Measurements from ENCODE around the gene CBX6. TPM values are rescaled to one million over a fixed set of nuclear protein-coding genes. Genes with fewer than 3 reads are reported as not detected.

Gene CBX6
- total RNA-seq, 1 experiment from 2014 or later, result 31.4 TPM

DNA sequence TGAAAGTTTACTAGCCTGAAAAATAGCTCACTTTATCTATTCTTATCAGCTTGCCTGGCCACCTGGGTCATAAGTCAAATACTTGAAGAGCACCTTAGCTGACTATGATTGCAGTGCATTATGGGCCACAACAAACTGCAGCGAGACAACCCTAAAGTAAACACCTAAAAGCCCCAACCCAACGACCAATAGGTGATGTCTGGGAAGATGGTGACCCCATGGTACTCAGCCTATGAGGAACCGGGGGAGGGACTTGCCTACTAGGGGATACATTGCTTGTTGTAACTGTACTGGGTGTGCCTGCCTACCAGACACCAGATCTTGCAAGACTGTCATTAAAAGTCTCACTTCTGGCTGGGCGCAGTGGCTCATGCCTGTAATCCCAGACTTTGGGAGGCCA, 49.8 kb upstream of the CBX6 start:
- H3K4me1 ChIP-seq (ENCODE audit: insufficient read depth, low read length), result no peaks in the 10 kb centered on the region
- no peaks in the 10 kb centered on the region for H3K9me3 Mint-ChIP-seq
- H3K4me1 Mint-ChIP-seq, result peaks cover 5 to 9% of the 10 kb centered on the region in 2 experiments; a peak in 3 of 4 replicates
- H3K9me3 ChIP-seq (ENCODE audit: control insufficient read depth, low read depth, low read length), result no peaks in the 10 kb centered on the region
- no peak overlapping the region for H3K4me3 Mint-ChIP-seq
- H3K23ac ChIP-seq (ENCODE audit: insufficient read length, low read depth, low read length), result no peak overlapping the region
- no peaks in the 10 kb centered on the region for H4K20me1 ChIP-seq (ENCODE audit: control insufficient read depth, insufficient read depth, insufficient read length)
- no peak overlapping the region for H2BK5ac ChIP-seq (ENCODE audit: insufficient read length, low read length)
- H3K79me2 ChIP-seq (ENCODE audit: insufficient read depth, low read length), result no peaks in the 10 kb centered on the region
- no peaks in the 10 kb centered on the region for H3K27me3 ChIP-seq (ENCODE audit: insufficient read depth, low read length)
- H3K27ac Mint-ChIP-seq, result no peak overlapping the region
- no peak overlapping the region for H2BK20ac ChIP-seq (ENCODE audit: low read depth, low read length, poor library complexity, severe bottlenecking)
- H3K56ac ChIP-seq (ENCODE audit: insufficient read length, low read depth, low read length), result no peak overlapping the region
- no peaks in the 10 kb centered on the region for H3K36me3 Mint-ChIP-seq (ENCODE audit: insufficient read depth in 1 of 3, low read depth in 3 of 3)
- no peak overlapping the region for H4K8ac ChIP-seq (replicated peaks; ENCODE audit: insufficient read length, low read depth, low read length)
- H3K4me2 ChIP-seq (ENCODE audit: insufficient read depth, insufficient read length, low read length), result no peak overlapping the region
- TF ChIP-seq, protein P1, sequence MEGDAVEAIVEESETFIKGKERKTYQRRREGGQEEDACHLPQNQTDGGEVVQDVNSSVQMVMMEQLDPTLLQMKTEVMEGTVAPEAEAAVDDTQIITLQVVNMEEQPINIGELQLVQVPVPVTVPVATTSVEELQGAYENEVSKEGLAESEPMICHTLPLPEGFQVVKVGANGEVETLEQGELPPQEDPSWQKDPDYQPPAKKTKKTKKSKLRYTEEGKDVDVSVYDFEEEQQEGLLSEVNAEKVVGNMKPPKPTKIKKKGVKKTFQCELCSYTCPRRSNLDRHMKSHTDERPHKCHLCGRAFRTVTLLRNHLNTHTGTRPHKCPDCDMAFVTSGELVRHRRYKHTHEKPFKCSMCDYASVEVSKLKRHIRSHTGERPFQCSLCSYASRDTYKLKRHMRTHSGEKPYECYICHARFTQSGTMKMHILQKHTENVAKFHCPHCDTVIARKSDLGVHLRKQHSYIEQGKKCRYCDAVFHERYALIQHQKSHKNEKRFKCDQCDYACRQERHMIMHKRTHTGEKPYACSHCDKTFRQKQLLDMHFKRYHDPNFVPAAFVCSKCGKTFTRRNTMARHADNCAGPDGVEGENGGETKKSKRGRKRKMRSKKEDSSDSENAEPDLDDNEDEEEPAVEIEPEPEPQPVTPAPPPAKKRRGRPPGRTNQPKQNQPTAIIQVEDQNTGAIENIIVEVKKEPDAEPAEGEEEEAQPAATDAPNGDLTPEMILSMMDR (conservative IDR thresholded peaks at IDR 0.05), result no peak
- H3K18ac ChIP-seq (ENCODE audit: insufficient read length, low read depth, low read length), result no peak overlapping the region
- DNase-seq, result no peak
- no peak overlapping the region for H2AK5ac ChIP-seq (ENCODE audit: insufficient read length, low read length)
- peaks cover 32% of the 10 kb centered on the region for H3K27me3 Mint-ChIP-seq (ENCODE audit: low read depth)
- no peak overlapping the region for H2AFZ ChIP-seq (ENCODE audit: low read length)
- no peak overlapping the region for H2BK120ac ChIP-seq (ENCODE audit: low read depth, low read length, poor library complexity, severe bottlenecking)
- H3K23me2 ChIP-seq (ENCODE audit: insufficient read length, low read depth, low read length, poor library complexity, severe bottlenecking), result no peaks in the 10 kb centered on the region
- no peak overlapping the region for H4K5ac ChIP-seq (ENCODE audit: insufficient read length, low read depth, low read length)
- WGBS (ENCODE audit: extremely low coverage, insufficient read length, low lambda C conversion rate), result no CpG with 5 or more reads among the region's 4 CpGs
- H3T11ph ChIP-seq (ENCODE audit: low read length), result no peak overlapping the region
- H2BK15ac ChIP-seq (ENCODE audit: low read depth, low read length), result no peak overlapping the region
- no peak overlapping the region for H3K27ac ChIP-seq (ENCODE audit: insufficient read length, low read depth, low read length)
- no peak overlapping the region for H4K91ac ChIP-seq (ENCODE audit: insufficient read length, low read depth, low read length)
- no peaks in the 10 kb centered on the region for H3K79me1 ChIP-seq (ENCODE audit: insufficient read depth, low read depth, low read length, poor library complexity, severe bottlenecking)
- no peak overlapping the region for H3K14ac ChIP-seq (ENCODE audit: insufficient read depth, low read length)
- no peak overlapping the region for H3K9ac ChIP-seq (ENCODE audit: extremely low read depth, insufficient read length, low read length)
- no peak overlapping the region for H3K4ac ChIP-seq (ENCODE audit: low read depth, low read length)
- no peak overlapping the region for H2BK12ac ChIP-seq (ENCODE audit: insufficient read length, low read depth, low read length)
